Measurements from ENCODE around the gene RTN4RL1. TPM values are rescaled to one million over a fixed set of nuclear protein-coding genes. Genes with fewer than 3 reads are reported as not detected.

RTN4RL1 gene
- polyA plus RNA-seq, 1 donor (not counting 4 experiments of a cell fraction or from before 2014, with no cell fraction given), result 2.3 TPM

DNA sequence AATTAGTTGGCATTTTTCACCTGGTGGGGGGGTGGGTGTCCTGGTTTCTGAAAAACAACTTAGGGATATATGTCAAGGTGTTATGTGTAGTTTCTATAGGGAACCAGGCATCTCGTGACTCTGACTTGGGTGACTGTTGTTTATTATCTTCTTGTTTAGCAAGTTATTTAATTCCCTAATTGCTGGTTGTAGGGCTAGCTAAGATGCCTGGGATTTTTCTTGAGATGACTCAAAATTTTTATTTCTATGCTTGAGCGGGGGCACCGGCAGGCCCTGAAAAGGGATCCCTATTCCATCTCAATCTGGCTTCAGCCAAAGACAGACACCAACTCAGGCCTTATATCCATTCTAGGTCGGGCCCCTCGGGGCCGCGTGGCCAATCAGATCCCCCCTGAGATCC is 8.0 kb upstream of the RTN4RL1 start:
- H3K9me1 ChIP-seq (ENCODE audit: control insufficient read depth, extremely low read depth, insufficient read depth, low read length), result no peaks in the 10 kb centered on the region
- H3K4me3 ChIP-seq (ENCODE audit: control insufficient read depth in 2 of 3, extremely low read depth in 1 of 3, insufficient read depth in 2 of 3, low read depth in 1 of 3, low read length in 3 of 3), result no peak overlapping the region
- H3K36me3 ChIP-seq (ENCODE audit: control insufficient read depth in 2 of 2, extremely low read depth in 1 of 2, insufficient read depth in 2 of 2, low read length in 2 of 2), result peaks cover 0 to 1% of the 10 kb centered on the region in 2 experiments
- no peak for DNase-seq (ENCODE audit: low read depth, low spot score)
- TF ChIP-seq EZH2 (IDR thresholded peaks at IDR 0.05; ENCODE audit: low read length) (no peak), CTCF (optimal IDR thresholded peaks at IDR 0.05 in 1 of 3, IDR thresholded peaks at IDR 0.05 in 1 of 3, conservative IDR thresholded peaks at IDR 0.05 in 1 of 3; ENCODE audit: extremely low read depth in 1 of 3, insufficient read depth in 2 of 3, low read length in 3 of 3) (no peak)
- dilution Hi-C loops (cut with MboI; ENCODE audit: extremely low pct_ligation_motif_present, low sequenced_read_pairs), result no loop called here
- no peak overlapping the region for H3K4me2 ChIP-seq (ENCODE audit: control insufficient read depth, extremely low read depth, insufficient read depth, low read depth, low read length)
- H3K9me3 ChIP-seq (ENCODE audit: control insufficient read depth, low read depth, low read length), result no peaks in the 10 kb centered on the region
- H3K27me3 ChIP-seq (ENCODE audit: control insufficient read depth, extremely low read depth, insufficient read depth, low read length), result no peaks in the 10 kb centered on the region
- H3K9ac ChIP-seq (ENCODE audit: control insufficient read depth, extremely low read depth, insufficient read depth, low read length), result no peak overlapping the region
- peaks cover 5% of the 10 kb centered on the region for H3K79me2 ChIP-seq (ENCODE audit: control insufficient read depth, insufficient read depth, low read length)
- no peak for FAIRE-seq
- H3K27ac ChIP-seq (ENCODE audit: control insufficient read depth, insufficient read depth, low read length), result no peak overlapping the region
- no peak overlapping the region for H2AFZ ChIP-seq (ENCODE audit: control insufficient read depth, low read length)
- H4K20me1 ChIP-seq (ENCODE audit: control insufficient read depth, extremely low read depth, insufficient read depth, low read length), result no peaks in the 10 kb centered on the region
- peaks cover 6% of the 10 kb centered on the region for H3K4me1 ChIP-seq (ENCODE audit: control insufficient read depth, extremely low read depth, insufficient read depth, low read length)

GRCh38 chr17:2030779-2031163 is 5.6 kb upstream of the RTN4RL1 start:
- Histone ChIP-seq H3K9me1 (ENCODE audit: control insufficient read depth, extremely low read depth, insufficient read depth, low read length) (no peaks in the 10 kb centered on the region), H3K4me3 (ENCODE audit: control insufficient read depth in 2 of 3, extremely low read depth in 1 of 3, insufficient read depth in 2 of 3, low read depth in 1 of 3, low read length in 3 of 3) (peak overlapping the region; percentile 80 to 99 (median 98)), H3K4me1 (ENCODE audit: control insufficient read depth, extremely low read depth, insufficient read depth, low read length) (peaks cover 6% of the 10 kb centered on the region), H3K9ac (ENCODE audit: control insufficient read depth, extremely low read depth, insufficient read depth, low read length) (peak overlapping the region; percentile 96), H3K27ac (ENCODE audit: control insufficient read depth, insufficient read depth, low read length) (peak overlapping the region; percentile 89), H2AFZ (ENCODE audit: control insufficient read depth, low read length) (no peak overlapping the region), H3K79me2 (ENCODE audit: control insufficient read depth, insufficient read depth, low read length) (peaks cover 5% of the 10 kb centered on the region), H3K4me2 (ENCODE audit: control insufficient read depth, extremely low read depth, insufficient read depth, low read depth, low read length) (peak overlapping the region; percentile 89), H4K20me1 (ENCODE audit: control insufficient read depth, extremely low read depth, insufficient read depth, low read length) (no peaks in the 10 kb centered on the region), H3K36me3 (ENCODE audit: control insufficient read depth in 2 of 2, extremely low read depth in 1 of 2, insufficient read depth in 2 of 2, low read length in 2 of 2) (no peaks in the 10 kb centered on the region), H3K9me3 (ENCODE audit: control insufficient read depth, low read depth, low read length) (no peaks in the 10 kb centered on the region), H3K27me3 (ENCODE audit: control insufficient read depth, extremely low read depth, insufficient read depth, low read length) (no peaks in the 10 kb centered on the region)
- no peak for DNase-seq (ENCODE audit: low read depth, low spot score)
- dilution Hi-C loops (cut with MboI; ENCODE audit: extremely low pct_ligation_motif_present, low sequenced_read_pairs), result no loop called here
- peak; percentile 23 for FAIRE-seq
- TF ChIP-seq CTCF (optimal IDR thresholded peaks at IDR 0.05 in 1 of 3, IDR thresholded peaks at IDR 0.05 in 1 of 3, conservative IDR thresholded peaks at IDR 0.05 in 1 of 3; ENCODE audit: extremely low read depth in 1 of 3, insufficient read depth in 2 of 3, low read length in 3 of 3) (peak in 2 of 3 experiments; percentile 48 to 68), EZH2 (IDR thresholded peaks at IDR 0.05; ENCODE audit: low read length) (no peak)

Data from keratinocyte (primary cell).